ENCODE results near the gene PLAAT2. TPM values are rescaled to one million over a fixed set of nuclear protein-coding genes. Genes with fewer than 3 reads are reported as not detected.
"Not testable (repeated sequence)": the region's sequence is repeated elsewhere in the genome, so short reads cannot be mapped to it uniquely, and the experiment has no call there.

Gene PLAAT2
- total and polyA plus RNA-seq, 2 experiments from 2014 or later, result not detected

DNA sequence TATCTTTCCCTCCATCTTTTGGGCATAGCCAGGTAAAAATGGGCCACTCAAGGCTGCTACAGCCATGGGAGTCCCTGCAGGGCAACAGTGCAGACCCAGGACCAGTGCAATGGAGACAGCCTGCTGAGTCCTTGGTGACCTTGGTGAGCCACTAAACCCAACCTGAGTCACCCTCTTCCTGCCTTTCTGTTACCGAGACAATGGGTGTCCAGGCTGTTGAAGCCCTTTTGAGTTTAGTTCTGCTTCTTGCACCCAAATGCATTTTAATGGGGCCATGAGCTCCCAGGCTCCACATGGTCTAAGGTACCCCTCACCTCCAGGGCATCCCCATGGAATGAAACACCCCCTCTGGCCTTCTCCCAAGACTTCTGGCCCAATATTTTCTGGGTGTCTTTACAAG lies 27.4 kb downstream of the PLAAT2 start:
- Histone ChIP-seq H3K36me3 (no peaks in the 10 kb centered on the region), H3K9me3 (ENCODE audit: low read depth) (no peaks in the 10 kb centered on the region), H3K27me3 (no peaks in the 10 kb centered on the region), H3K4me1 (ENCODE audit: low read depth) (no peaks in the 10 kb centered on the region), H3K4me3 (no peak overlapping the region), H3K27ac (no peak overlapping the region)
- DNase-seq (ENCODE audit: low read depth in 1 of 2, low spot score in 1 of 2), result no peak
- TF ChIP-seq, protein P1, sequence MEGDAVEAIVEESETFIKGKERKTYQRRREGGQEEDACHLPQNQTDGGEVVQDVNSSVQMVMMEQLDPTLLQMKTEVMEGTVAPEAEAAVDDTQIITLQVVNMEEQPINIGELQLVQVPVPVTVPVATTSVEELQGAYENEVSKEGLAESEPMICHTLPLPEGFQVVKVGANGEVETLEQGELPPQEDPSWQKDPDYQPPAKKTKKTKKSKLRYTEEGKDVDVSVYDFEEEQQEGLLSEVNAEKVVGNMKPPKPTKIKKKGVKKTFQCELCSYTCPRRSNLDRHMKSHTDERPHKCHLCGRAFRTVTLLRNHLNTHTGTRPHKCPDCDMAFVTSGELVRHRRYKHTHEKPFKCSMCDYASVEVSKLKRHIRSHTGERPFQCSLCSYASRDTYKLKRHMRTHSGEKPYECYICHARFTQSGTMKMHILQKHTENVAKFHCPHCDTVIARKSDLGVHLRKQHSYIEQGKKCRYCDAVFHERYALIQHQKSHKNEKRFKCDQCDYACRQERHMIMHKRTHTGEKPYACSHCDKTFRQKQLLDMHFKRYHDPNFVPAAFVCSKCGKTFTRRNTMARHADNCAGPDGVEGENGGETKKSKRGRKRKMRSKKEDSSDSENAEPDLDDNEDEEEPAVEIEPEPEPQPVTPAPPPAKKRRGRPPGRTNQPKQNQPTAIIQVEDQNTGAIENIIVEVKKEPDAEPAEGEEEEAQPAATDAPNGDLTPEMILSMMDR (IDR thresholded peaks at IDR 0.05; ENCODE audit: low read depth, low read length), result no peak

GRCh38 chr11:63534895-63535461 lies 28.2 kb downstream of the PLAAT2 start:
- H3K4me3 ChIP-seq, result no peak overlapping the region
- H3K36me3 ChIP-seq, result no peaks in the 10 kb centered on the region
- no peaks in the 10 kb centered on the region for H3K9me3 ChIP-seq (ENCODE audit: low read depth)
- no peak for DNase-seq (ENCODE audit: low read depth in 1 of 2, low spot score in 1 of 2)
- no peaks in the 10 kb centered on the region for H3K27me3 ChIP-seq
- TF ChIP-seq, protein P1 (IDR thresholded peaks at IDR 0.05; ENCODE audit: low read depth, low read length), result no peak
- no peaks in the 10 kb centered on the region for H3K4me1 ChIP-seq (ENCODE audit: low read depth)
- H3K27ac ChIP-seq, result no peak overlapping the region

DNA sequence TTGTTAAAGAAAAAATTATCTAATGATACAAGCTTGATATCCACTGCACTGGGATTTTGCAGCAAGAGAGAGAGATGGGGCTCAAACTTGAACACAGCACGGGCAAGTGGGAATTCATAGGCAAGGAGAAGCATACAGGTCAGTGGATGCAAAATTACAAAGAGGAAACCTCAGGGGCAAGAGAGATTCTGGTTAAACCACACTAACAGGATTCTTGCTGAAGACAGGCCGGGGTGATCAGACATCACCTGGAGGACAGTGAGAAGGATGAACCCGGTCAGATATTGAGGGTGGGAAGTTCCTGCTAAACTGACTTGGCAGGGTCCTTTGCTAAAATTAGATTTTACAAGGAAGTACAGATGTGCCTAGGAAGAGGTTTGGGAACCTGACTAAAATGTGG lies 29.1 kb downstream of the PLAAT2 start:
- no peak for DNase-seq (ENCODE audit: low read depth in 1 of 2, low spot score in 1 of 2)
- TF ChIP-seq, protein P1 (IDR thresholded peaks at IDR 0.05; ENCODE audit: low read depth, low read length), result no peak
- no peaks in the 10 kb centered on the region for H3K4me1 ChIP-seq (ENCODE audit: low read depth)
- peaks cover under 1% of the 10 kb centered on the region for H3K27me3 ChIP-seq
- no peaks in the 10 kb centered on the region for H3K9me3 ChIP-seq (ENCODE audit: low read depth)
- no peak overlapping the region for H3K4me3 ChIP-seq
- H3K27ac ChIP-seq, result no peak overlapping the region
- H3K36me3 ChIP-seq, result no peaks in the 10 kb centered on the region

- H3K4me1 ChIP-seq (ENCODE audit: low read depth), result no peaks in the 10 kb centered on the region
- H3K27ac ChIP-seq, result no peak overlapping the region
- H3K27me3 ChIP-seq, result peaks cover 3% of the 10 kb centered on the region
- TF ChIP-seq, protein P1 (IDR thresholded peaks at IDR 0.05; ENCODE audit: low read depth, low read length), result no peak
- no peaks in the 10 kb centered on the region for H3K9me3 ChIP-seq (ENCODE audit: low read depth)
- DNase-seq (ENCODE audit: low read depth in 1 of 2, low spot score in 1 of 2), result peak in 1 of 2 donors; percentile 38
- no peak overlapping the region for H3K4me3 ChIP-seq
- no peaks in the 10 kb centered on the region for H3K36me3 ChIP-seq
Measured at GRCh38 chr11:63532799-63533475, 30.2 kb downstream of the PLAAT2 start.

DNA sequence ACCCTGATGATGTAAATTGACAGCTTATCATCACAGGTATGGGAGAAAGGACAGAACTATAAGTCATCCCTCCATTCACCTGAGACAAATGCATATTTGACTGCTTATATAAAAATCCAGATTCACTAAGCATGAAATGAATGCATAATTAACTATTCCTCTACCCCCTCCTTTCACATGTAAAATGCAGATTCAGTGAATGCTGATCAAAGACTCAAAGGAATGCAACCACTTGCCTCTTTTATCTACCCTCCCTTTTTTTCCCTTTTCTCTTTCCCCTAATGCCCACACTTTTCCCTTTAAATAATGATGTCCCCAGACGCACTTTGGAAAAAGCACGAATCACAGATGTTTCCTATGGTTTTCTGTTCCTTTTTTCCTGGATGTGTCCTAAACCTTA lies 31.1 kb downstream of the PLAAT2 start:
- peaks cover 3% of the 10 kb centered on the region for H3K27me3 ChIP-seq
- H3K9me3 ChIP-seq (ENCODE audit: low read depth), result no peaks in the 10 kb centered on the region
- no peak overlapping the region for H3K27ac ChIP-seq
- no peaks in the 10 kb centered on the region for H3K36me3 ChIP-seq
- H3K4me1 ChIP-seq (ENCODE audit: low read depth), result no peaks in the 10 kb centered on the region
- TF ChIP-seq, protein P1 (IDR thresholded peaks at IDR 0.05; ENCODE audit: low read depth, low read length), result no peak
- DNase-seq (ENCODE audit: low read depth in 1 of 2, low spot score in 1 of 2), result no peak
- no peak overlapping the region for H3K4me3 ChIP-seq

GRCh38 chr11:63531074-63531792 lies 31.9 kb downstream of the PLAAT2 start:
- not testable (repeated sequence) for H3K9me3 ChIP-seq (ENCODE audit: low read depth); H3K36me3 ChIP-seq; H3K4me1 ChIP-seq (ENCODE audit: low read depth); H3K4me3 ChIP-seq; H3K27ac ChIP-seq; H3K27me3 ChIP-seq
- DNase-seq (ENCODE audit: low read depth in 1 of 2, low spot score in 1 of 2), result peak in 1 of 2 donors; percentile 98

Data from cardiac muscle cell (in vitro differentiated cells and primary cell).